Vagina (tissue), 2 donors: ENCODE measurements around the gene SLC9C1. TPM values are rescaled to one million over a fixed set of nuclear protein-coding genes. Genes with fewer than 3 reads are reported as not detected.

ENCODE experiments used
- DNase-seq, 2 donors: peaks; one replicate each; pipeline ENCODE4 v3.0.0-alpha.2; 2017; ENCODE audit errors: extremely low spot score in 2 of 2
- H3K27ac ChIP-seq: fragments of 200-600 bp; sonication (generic); one replicate; pipeline ENCODE4 v1.5.1; 2019
- H3K27me3 ChIP-seq: fragments of 200-600 bp; sonication (generic); one replicate; pipeline ENCODE4 v1.5.1; 2019
- H3K36me3 ChIP-seq, 2 donors: fragments of 200-600 bp; sonication (generic); one replicate each; pipeline ENCODE4 v1.5.1; 2017 to 2019
- H3K4me1 ChIP-seq: fragments of 200-600 bp; sonication (generic); one replicate; pipeline ENCODE4 v1.5.1; 2019
- H3K4me3 ChIP-seq, 2 donors: fragments of 200-600 bp; sonication (generic); 1 replicate in 1 of 2; 2 replicates in 1 of 2; pipeline ENCODE4 v1.5.1; 2016 to 2019
- H3K9me3 ChIP-seq: fragments of 200-600 bp; sonication (generic); one replicate; pipeline ENCODE4 v1.5.1; 2019
- CTCF ChIP-seq, 3 experiments: fragments of 450-650 bp in 2 of 3; fragments of 200-600 bp in 1 of 3; sonication (generic) in 1 of 3; IDR thresholded peaks; one replicate each; pipeline ENCODE4 v1.5.1; 2017 to 2019; ENCODE audit warnings: antibody characterized with exemption in 3 of 3, mild to moderate bottlenecking in 2 of 3, moderate library complexity in 2 of 3
- POLR2A ChIP-seq, 2 donors: fragments of 450-650 bp; IDR thresholded peaks; one replicate each; pipeline ENCODE4 v1.6.1; 2017; ENCODE audit warnings: antibody characterized with exemption in 2 of 2, mild to moderate bottlenecking in 2 of 2, moderate library complexity in 2 of 2
- POLR2AphosphoS5 ChIP-seq, 2 donors: sonication (generic); formaldehyde crosslinking; IDR thresholded peaks; one replicate each; pipeline ENCODE4 v1.9.0; 2017; ENCODE audit warnings: antibody characterized with exemption in 2 of 2, mild to moderate bottlenecking in 2 of 2, low read depth in 1 of 2; ENCODE audit not compliant: insufficient read depth in 1 of 2
- intact Hi-C: fragments of 100-400 bp; cut with DNase I; formaldehyde crosslinking; loops from one replicate; pipeline ENCODE4 v1.15.1; 2023
- total RNA-seq: library from RNA; depleted of rRNA; stranded (reverse); fragments of >200 nt; gene quantifications from one replicate; pipeline ENCODE4 v1.2.3, GENCODE V29; 2016

SLC9C1 gene
- total RNA-seq, 1 donor from 2014 or later: not detected

DNA sequence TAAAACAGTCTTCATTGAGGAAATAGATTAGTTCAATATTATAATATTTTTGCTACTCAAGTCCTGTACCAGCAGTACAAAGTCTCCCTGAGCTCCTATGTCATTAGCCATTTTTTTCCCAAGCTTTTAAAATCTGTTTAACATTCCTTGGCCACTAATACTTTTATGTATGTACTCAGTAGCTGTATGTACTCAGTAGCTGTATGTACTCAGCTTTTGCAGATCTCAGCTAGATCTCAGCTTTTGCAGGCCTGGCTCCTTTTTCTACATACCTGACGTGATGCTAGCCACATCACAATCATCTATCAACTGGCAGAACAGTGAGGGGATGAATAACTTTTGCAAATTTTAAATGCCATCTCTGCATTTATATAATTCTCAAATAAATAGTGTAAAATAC, 13.8 kb downstream of the SLC9C1 start:
- no peak overlapping the region for H3K4me3 ChIP-seq
- no peak overlapping the region for H3K27ac ChIP-seq
- H3K4me1 ChIP-seq: no peaks in the 10 kb centered on the region
- H3K36me3 ChIP-seq: no peaks in the 10 kb centered on the region
- no peaks in the 10 kb centered on the region for H3K27me3 ChIP-seq
- TF ChIP-seq POLR2AphosphoS5 (IDR thresholded peaks at IDR 0.05; ENCODE audit: insufficient read depth in 1 of 2, low read depth in 1 of 2) (no peak), POLR2A (IDR thresholded peaks at IDR 0.05) (no peak), CTCF (IDR thresholded peaks at IDR 0.05) (no peak)
- no peak for DNase-seq
- H3K9me3 ChIP-seq: no peaks in the 10 kb centered on the region
- intact Hi-C loops: no loop called here

- Histone ChIP-seq H3K27ac (no peak overlapping the region), H3K4me3 (no peak overlapping the region), H3K36me3 (no peaks in the 10 kb centered on the region), H3K9me3 (no peaks in the 10 kb centered on the region), H3K27me3 (no peaks in the 10 kb centered on the region), H3K4me1 (no peaks in the 10 kb centered on the region)
- TF ChIP-seq CTCF (IDR thresholded peaks at IDR 0.05) (no peak), POLR2AphosphoS5 (IDR thresholded peaks at IDR 0.05; ENCODE audit: insufficient read depth in 1 of 2, low read depth in 1 of 2) (no peak), POLR2A (IDR thresholded peaks at IDR 0.05) (no peak)
- no peak for DNase-seq
- intact Hi-C loops: no loop called here
Observed at GRCh38 chr3:112273536-112273935, 20.5 kb downstream of the SLC9C1 start.

GRCh38 chr3:112261742-112262141, 32.3 kb downstream of the SLC9C1 start:
- TF ChIP-seq POLR2A (IDR thresholded peaks at IDR 0.05): no peak
- no peak for TF ChIP-seq POLR2AphosphoS5 (IDR thresholded peaks at IDR 0.05; ENCODE audit: insufficient read depth in 1 of 2, low read depth in 1 of 2)
- TF ChIP-seq CTCF (IDR thresholded peaks at IDR 0.05): no peak
- Histone ChIP-seq H3K4me1 (no peaks in the 10 kb centered on the region), H3K9me3 (no peaks in the 10 kb centered on the region), H3K27me3 (no peaks in the 10 kb centered on the region), H3K27ac (no peak overlapping the region), H3K4me3 (no peak overlapping the region), H3K36me3 (no peaks in the 10 kb centered on the region)
- DNase-seq: no peak
- intact Hi-C loops: no loop called here

DNA sequence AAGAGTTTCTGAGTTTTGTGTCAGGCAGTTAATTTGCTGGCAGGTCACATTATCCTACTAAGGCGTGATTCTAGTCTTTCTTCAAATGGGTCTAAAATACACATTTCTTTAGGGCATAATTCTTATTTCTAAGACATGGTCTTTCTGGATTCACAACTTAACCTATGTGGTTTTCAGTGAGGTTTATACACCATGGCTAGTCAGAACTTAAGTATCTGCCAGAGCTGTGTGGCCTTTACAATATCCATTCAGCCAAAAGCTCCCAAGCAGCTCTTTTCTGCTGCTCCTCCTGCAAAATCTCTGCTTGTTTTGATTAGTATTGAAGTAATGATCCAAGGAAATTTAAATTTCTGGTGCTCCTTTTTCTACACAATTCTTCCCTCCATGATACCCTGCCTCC, 33.5 kb downstream of the SLC9C1 start:
- no peaks in the 10 kb centered on the region for H3K36me3 ChIP-seq
- H3K27ac ChIP-seq: no peak overlapping the region
- no peak overlapping the region for H3K4me3 ChIP-seq
- no peak for DNase-seq
- no peaks in the 10 kb centered on the region for H3K9me3 ChIP-seq
- no peaks in the 10 kb centered on the region for H3K27me3 ChIP-seq
- intact Hi-C loops: no loop called here
- H3K4me1 ChIP-seq: no peaks in the 10 kb centered on the region
- TF ChIP-seq CTCF (IDR thresholded peaks at IDR 0.05) (no peak), POLR2A (IDR thresholded peaks at IDR 0.05) (no peak), POLR2AphosphoS5 (IDR thresholded peaks at IDR 0.05; ENCODE audit: insufficient read depth in 1 of 2, low read depth in 1 of 2) (no peak)

GRCh38 chr3:112253301-112253971, 40.6 kb downstream of the SLC9C1 start:
- Histone ChIP-seq H3K36me3 (no peaks in the 10 kb centered on the region), H3K27ac (no peak overlapping the region), H3K4me3 (no peak overlapping the region), H3K9me3 (no peaks in the 10 kb centered on the region), H3K4me1 (no peaks in the 10 kb centered on the region), H3K27me3 (no peaks in the 10 kb centered on the region)
- intact Hi-C loops: no loop called here
- TF ChIP-seq POLR2AphosphoS5 (IDR thresholded peaks at IDR 0.05; ENCODE audit: insufficient read depth in 1 of 2, low read depth in 1 of 2) (no peak), CTCF (IDR thresholded peaks at IDR 0.05) (no peak), POLR2A (IDR thresholded peaks at IDR 0.05) (no peak)
- no peak for DNase-seq
